ENCODE data around the gene TEX9. TPM values are rescaled to one million over a fixed set of nuclear protein-coding genes. Genes with fewer than 3 reads are reported as not detected.

TEX9 gene
- total RNA-seq, 2 donors from 2014 or later, result 0.67 to 1.5 TPM

- no peaks in the 10 kb centered on the region for H3K27me3 ChIP-seq
- DNase-seq (ENCODE audit: low spot score), result no peak
- TF ChIP-seq CTCF (IDR thresholded peaks at IDR 0.05), result no peak
- H3K36me3 ChIP-seq, result no peaks in the 10 kb centered on the region
- no peak overlapping the region for H3K4me3 ChIP-seq
- peaks cover 0 to 7% of the 10 kb centered on the region in 2 donors for H3K4me1 ChIP-seq
- no peaks in the 10 kb centered on the region for H3K9me3 ChIP-seq
- no peak overlapping the region for H3K27ac ChIP-seq
These were observed 94.8 kb downstream of the TEX9 start for GRCh38 chr15:56460071-56460470.

GRCh38 chr15:56460947-56461346 lies 95.7 kb downstream of the TEX9 start:
- H3K9me3 ChIP-seq, result no peaks in the 10 kb centered on the region
- no peaks in the 10 kb centered on the region for H3K36me3 ChIP-seq
- peaks cover 0 to 13% of the 10 kb centered on the region in 2 donors for H3K4me1 ChIP-seq
- no peak overlapping the region for H3K4me3 ChIP-seq
- TF ChIP-seq CTCF (IDR thresholded peaks at IDR 0.05), result no peak
- no peak for DNase-seq (ENCODE audit: low spot score)
- no peaks in the 10 kb centered on the region for H3K27me3 ChIP-seq
- H3K27ac ChIP-seq, result no peak overlapping the region

GRCh38 chr15:56464893-56465520 lies 99.8 kb downstream of the TEX9 start, which contains the start of gene MNS1:
Gene MNS1 (minus strand): TSS chr15:56465137. CDS start chr15:56464972, 165 bp downstream.
- Histone ChIP-seq H3K4me3 (peak within 1 kb of the TSS; percentile 48 to 53), H3K4me1 (peaks cover 0 to 13% of the 10 kb centered on the region in 2 donors), H3K36me3 (no peaks in the 10 kb centered on the region), H3K27me3 (no peaks in the 10 kb centered on the region), H3K27ac (no peak within 1 kb of the TSS), H3K9me3 (no peaks in the 10 kb centered on the region)
- peak; percentile 91 for DNase-seq (ENCODE audit: low spot score)
- no peak for TF ChIP-seq CTCF (IDR thresholded peaks at IDR 0.05)

GRCh38 chr15:56467616-56468015 lies 102.4 kb downstream of the TEX9 start:
- Histone ChIP-seq H3K9me3 (no peaks in the 10 kb centered on the region), H3K27me3 (no peaks in the 10 kb centered on the region)

GRCh38 chr15:56468401-56468800 lies 103.2 kb downstream of the TEX9 start:
- H3K27ac ChIP-seq, result no peak overlapping the region
- no peak for DNase-seq (ENCODE audit: low spot score)
- no peak for TF ChIP-seq CTCF (IDR thresholded peaks at IDR 0.05)
- H3K27me3 ChIP-seq, result no peaks in the 10 kb centered on the region
- no peaks in the 10 kb centered on the region for H3K9me3 ChIP-seq
- peaks cover 0 to 13% of the 10 kb centered on the region in 2 donors for H3K4me1 ChIP-seq
- H3K36me3 ChIP-seq, result no peaks in the 10 kb centered on the region
- H3K4me3 ChIP-seq, result no peak overlapping the region

More at GRCh38 chr15:56467616-56468015, 102.4 kb downstream of the TEX9 start:
- DNase-seq (ENCODE audit: low spot score), result no peak
- TF ChIP-seq CTCF (IDR thresholded peaks at IDR 0.05), result no peak
- H3K4me3 ChIP-seq, result no peak overlapping the region
- peaks cover 0 to 13% of the 10 kb centered on the region in 2 donors for H3K4me1 ChIP-seq
- no peaks in the 10 kb centered on the region for H3K36me3 ChIP-seq
- no peak overlapping the region for H3K27ac ChIP-seq

GRCh38 chr15:56469483-56469882 lies 104.3 kb downstream of the TEX9 start:
- TF ChIP-seq CTCF (IDR thresholded peaks at IDR 0.05), result no peak
- Histone ChIP-seq H3K27ac (no peak overlapping the region), H3K9me3 (no peaks in the 10 kb centered on the region)

More at GRCh38 chr15:56469483-56469882, 104.3 kb downstream of the TEX9 start:
- H3K36me3 ChIP-seq, result no peaks in the 10 kb centered on the region
- peaks cover 0 to 8% of the 10 kb centered on the region in 2 donors for H3K4me1 ChIP-seq
- no peak overlapping the region for H3K4me3 ChIP-seq
- H3K27me3 ChIP-seq, result no peaks in the 10 kb centered on the region
- DNase-seq (ENCODE audit: low spot score), result no peak

Data from right atrium auricular region (tissue), 2 donors.